Kidney (tissue), 14 donors: Measurements from ENCODE around the gene ORAI2. TPM values are rescaled to one million over a fixed set of nuclear protein-coding genes. Genes with fewer than 3 reads are reported as not detected.
"Not testable (repeated sequence)": the region's sequence is repeated elsewhere in the genome, so short reads cannot be mapped to it uniquely, and the experiment has no call there.

Experiments
- DNase-seq, 5 donors: peaks; one replicate each; pipeline ENCODE4 v3.0.0-alpha.2; 2013 to 2020
- FAIRE-seq: peaks from 2 replicates; lab custom pipeline; 2012; peaks lifted over from hg19 to GRCh38; lab: Jason Lieb, UNC
- H3K27ac ChIP-seq, 2 donors: one replicate each; pipeline ENCODE4 v1.7.0; 2013; ENCODE audit warnings: low read depth in 2 of 2, low read length in 2 of 2, inconsistent platforms in 1 of 2
- H3K27me3 ChIP-seq: one replicate; pipeline ENCODE4 v1.7.1; 2013; ENCODE audit warnings: low read length, inconsistent platforms; ENCODE audit not compliant: control insufficient read depth, insufficient read depth
- H3K36me3 ChIP-seq, 3 donors: one replicate each; pipeline versions ENCODE4 v1.7.0 to v1.7.1; 2013; ENCODE audit warnings: low read length in 3 of 3, control low read depth in 1 of 3, inconsistent platforms in 1 of 3; ENCODE audit not compliant: insufficient read depth in 3 of 3, control insufficient read depth in 2 of 3
- H3K4me1 ChIP-seq, 3 donors: one replicate each; pipeline versions ENCODE4 v1.7.0 to v1.7.1; 2013; ENCODE audit warnings: low read length in 3 of 3, inconsistent platforms in 1 of 3, low read depth in 1 of 3; ENCODE audit not compliant: control insufficient read depth in 2 of 3, insufficient read depth in 2 of 3
- H3K4me3 ChIP-seq, 3 donors: one replicate each; pipeline versions ENCODE4 v1.7.0 to v1.8.1; 2013; ENCODE audit warnings: low read length in 3 of 3, control low read depth in 1 of 3, inconsistent platforms in 1 of 3
- H3K9ac ChIP-seq, 3 donors: one replicate each; pipeline versions ENCODE4 v1.7.0 to v1.7.1; 2013; ENCODE audit warnings: low read length in 3 of 3, control low read depth in 1 of 3, inconsistent platforms in 1 of 3
- H3K9me3 ChIP-seq, 3 donors: one replicate each; pipeline versions ENCODE4 v1.7.0 to v1.7.1; 2013; ENCODE audit warnings: low read length in 3 of 3, control low read depth in 1 of 3, inconsistent platforms in 1 of 3; ENCODE audit not compliant: control insufficient read depth in 2 of 3, insufficient read depth in 1 of 3
- CTCF ChIP-seq: IDR thresholded peaks from 3 replicates; pipeline ENCODE4 v1.5.1; 2012; ENCODE audit warnings: mild to moderate bottlenecking, moderate library complexity, borderline replicate concordance; ENCODE audit not compliant: insufficient read depth; ENCODE audit errors: extremely low read depth
- intact Hi-C: fragments of 100-400 bp; cut with DNase I; formaldehyde crosslinking; loops from one replicate; pipeline ENCODE4 v1.11.1; 2022
- polyA plus RNA-seq: library from polyadenylated mRNA; stranded (reverse); fragments of 350-450 nt; fragmentation: Illumina TruSeq; extraction: RNeasy Lipid Tissue Mini Kit (QIAGEN cat#74804); gene quantifications from one replicate; pipeline ENCODE4 v1.2.3, GENCODE V29; 2014; ENCODE audit warnings: low read depth, low replicate concordance; ENCODE audit not compliant: insufficient read depth
- total RNA-seq: library from RNA; stranded (reverse); fragmentation: NEBNext Ultra II Directional; extraction: Animal tissue kit (Norgen Biotek cat#: 25700); gene quantifications from one replicate; pipeline ENCODE4 v1.2.1, GENCODE V29; 2021
- donor health status: control.
- donor health status: control.
- donor health status: control.
- donor health status: control.
- donor health status: control.
- donor health status: DM: yes; HTN: yes; CAD: no.
- donor health status: Normal renal cell carcinoma (clear cell type).

Gene ORAI2
- total and polyA plus RNA-seq, 2 donors from 2014 or later, result 13.8 to 45.6 TPM

- FAIRE-seq, result no peak
- peaks cover 0 to 8% (median 0%) of the 10 kb centered on the region in 3 donors for H3K36me3 ChIP-seq
Measured at GRCh38 chr7:102471791-102472125, 38.4 kb downstream of the ORAI2 start.

GRCh38 chr7:102472126-102473041, 39.0 kb downstream of the ORAI2 start:
- H3K4me3 ChIP-seq, result no peak overlapping the region
- FAIRE-seq (no peak), DNase-seq (peak in 1 of 5 donors; percentile 72)
- H3K9me3 ChIP-seq, result no peaks in the 10 kb centered on the region
- intact Hi-C loops, result no loop called here
- H3K27me3 ChIP-seq, result no peaks in the 10 kb centered on the region
- no peak for TF ChIP-seq CTCF
- peaks cover 0 to 3% (median 0%) of the 10 kb centered on the region in 3 donors for H3K4me1 ChIP-seq
- H3K27ac ChIP-seq, result no peak overlapping the region
- no peak overlapping the region for H3K9ac ChIP-seq
- peaks cover 0 to 8% (median 0%) of the 10 kb centered on the region in 3 donors for H3K36me3 ChIP-seq

More at GRCh38 chr7:102471791-102472125, 38.4 kb downstream of the ORAI2 start:
- Histone ChIP-seq H3K27me3 (no peaks in the 10 kb centered on the region), H3K9ac (no peak overlapping the region), H3K9me3 (no peaks in the 10 kb centered on the region), H3K4me1 (peaks cover 0 to 3% (median 0%) of the 10 kb centered on the region in 3 donors), H3K27ac (no peak overlapping the region), H3K4me3 (no peak overlapping the region)
- peak in 1 of 5 donors; percentile 72 for DNase-seq
- intact Hi-C loops, result no loop called here
- TF ChIP-seq CTCF, result no peak

GRCh38 chr7:102473271-102473991, 40.1 kb downstream of the ORAI2 start:
- no peak overlapping the region for H3K4me3 ChIP-seq
- DNase-seq, result peak in 1 of 5 donors; percentile 57
- intact Hi-C loops, result no loop called here
- no peak overlapping the region for H3K9ac ChIP-seq
- no peaks in the 10 kb centered on the region for H3K27me3 ChIP-seq
- no peak for FAIRE-seq
- no peaks in the 10 kb centered on the region for H3K9me3 ChIP-seq
- no peak for TF ChIP-seq CTCF
- H3K4me1 ChIP-seq, result peaks cover 0 to 3% (median 0%) of the 10 kb centered on the region in 3 donors
- H3K36me3 ChIP-seq, result peaks cover 0 to 8% (median 0%) of the 10 kb centered on the region in 3 donors
- H3K27ac ChIP-seq, result no peak overlapping the region

- DNase-seq, result peak in 1 of 5 donors; percentile 37
- H3K4me1 ChIP-seq, H3K9me3 ChIP-seq, intact Hi-C loops, H3K27me3 ChIP-seq, H3K36me3 ChIP-seq, FAIRE-seq, H3K27ac ChIP-seq, H3K9ac ChIP-seq, H3K4me3 ChIP-seq: not testable (repeated sequence)
Measured at GRCh38 chr7:102474116-102474515, 40.7 kb downstream of the ORAI2 start.

- H3K4me3 ChIP-seq, H3K27ac ChIP-seq, intact Hi-C loops, H3K9ac ChIP-seq, H3K27me3 ChIP-seq, H3K36me3 ChIP-seq, H3K9me3 ChIP-seq, H3K4me1 ChIP-seq, FAIRE-seq: not testable (repeated sequence)
- DNase-seq, result peak in 1 of 5 donors; percentile 32
Measured at GRCh38 chr7:102474736-102475435, 41.5 kb downstream of the ORAI2 start.
